HEK293 (cell line): ENCODE measurements around the gene PRR35.

Source experiments
- CTCF ChIA-PET: fragments of 350-600 bp; formaldehyde crosslinking; extraction: SDS; loops from one replicate; lab custom pipeline; 2021; ENCODE audit warnings: antibody characterized with exemption; lab: Yijun Ruan, JAX
- POLR2A ChIA-PET: fragments of 300-600 bp; formaldehyde crosslinking; extraction: SDS; loops from one replicate; lab custom pipeline; 2020; ENCODE audit warnings: antibody characterized with exemption, inconsistent platforms; lab: Yijun Ruan, JAX
- H3K27ac ChIP-seq: fragments of 200-500 bp; sonication (Bioruptor generic); 2 replicates; pipeline ENCODE4 v1.5.1; 2014; ENCODE audit warnings: low read depth, low read length, control low read depth, inconsistent platforms; ENCODE audit errors: extremely low read depth
- H3K36me3 ChIP-seq, 2 experiments: fragments of 200-500 bp in 1 of 2; sonication (Bioruptor generic) in 1 of 2; 1 replicate in 1 of 2; 2 replicates in 1 of 2; pipeline ENCODE4 v1.5.1; 2014 to 2017; ENCODE audit warnings: inconsistent platforms in 2 of 2, low read length in 2 of 2; ENCODE audit not compliant: control insufficient read depth in 2 of 2, insufficient read depth in 1 of 2
- H3K4me1 ChIP-seq: fragments of 200-500 bp; sonication (Bioruptor generic); 2 replicates; pipeline ENCODE4 v1.5.1; 2014; ENCODE audit warnings: mild to moderate bottlenecking, low read length, inconsistent platforms; ENCODE audit not compliant: control insufficient read depth, insufficient read depth
- H3K4me3 ChIP-seq: 2 replicates; pipeline ENCODE4 v1.5.1; 2011; ENCODE audit warnings: low read depth, mild to moderate bottlenecking, control low read depth, low read length, moderate library complexity
- H3K9me3 ChIP-seq: fragments of 200-500 bp; sonication (Bioruptor generic); 2 replicates; pipeline ENCODE4 v1.5.1; 2014; ENCODE audit warnings: low read depth, low read length, inconsistent platforms; ENCODE audit not compliant: control insufficient read depth, insufficient read depth
- BCL11B ChIP-seq: fragments of 450-650 bp; formaldehyde crosslinking; IDR thresholded peaks from 2 replicates; pipeline ENCODE4 v1.5.1; 2016; ENCODE audit warnings: low read depth, missing biosample characterization, missing genetic modification characterization
- EGR2 ChIP-seq: fragments of 450-650 bp; formaldehyde crosslinking; IDR thresholded peaks from 2 replicates; pipeline ENCODE4 v1.5.1; 2016; ENCODE audit warnings: low read depth, missing biosample characterization, missing genetic modification characterization
- HOXA7 ChIP-seq: sonication (generic); formaldehyde crosslinking; IDR thresholded peaks from 2 replicates; pipeline ENCODE4 v1.8.1; 2022; ENCODE audit warnings: missing genetic modification reagents, borderline replicate concordance
- IKZF3 ChIP-seq: fragments of 450-650 bp; IDR thresholded peaks from 2 replicates; pipeline ENCODE4 v1.5.0; 2018; ENCODE audit warnings: missing biosample characterization, mild to moderate bottlenecking, missing genetic modification characterization, moderate library complexity
- KLF1 ChIP-seq: fragments of 450-650 bp; formaldehyde crosslinking; IDR thresholded peaks from 2 replicates; pipeline ENCODE4 v1.5.1; 2016; ENCODE audit warnings: missing biosample characterization, missing genetic modification characterization
- OSR2 ChIP-seq: fragments of 450-650 bp; formaldehyde crosslinking; IDR thresholded peaks from 2 replicates; pipeline ENCODE4 v1.5.1; 2016; ENCODE audit warnings: missing biosample characterization, missing genetic modification characterization
- RBAK ChIP-seq: fragments of 450-650 bp; formaldehyde crosslinking; IDR thresholded peaks from 2 replicates; pipeline ENCODE4 v1.5.1; 2016; ENCODE audit warnings: missing biosample characterization, missing genetic modification characterization
- SCRT1 ChIP-seq: fragments of 450-650 bp; formaldehyde crosslinking; IDR thresholded peaks from 2 replicates; pipeline ENCODE4 v1.5.1; 2016; ENCODE audit warnings: missing biosample characterization, missing genetic modification characterization, borderline replicate concordance
- SCRT2 ChIP-seq: fragments of 450-650 bp; formaldehyde crosslinking; IDR thresholded peaks from 2 replicates; pipeline ENCODE4 v1.5.1; 2016; ENCODE audit warnings: missing biosample characterization, missing genetic modification characterization
- SETDB1 ChIP-seq: IDR thresholded peaks from one replicate; pipeline ENCODE4 v1.6.1; 2017; ENCODE audit warnings: mild to moderate bottlenecking, low read length, moderate library complexity, mixed read lengths; ENCODE audit not compliant: insufficient read length
- SP2 ChIP-seq: fragments of 450-650 bp; formaldehyde crosslinking; IDR thresholded peaks from 2 replicates; pipeline ENCODE4 v1.5.1; 2016; ENCODE audit warnings: missing biosample characterization, missing genetic modification characterization
- ZIC2 ChIP-seq: fragments of 450-650 bp; formaldehyde crosslinking; IDR thresholded peaks from 2 replicates; pipeline ENCODE4 v1.5.1; 2016; ENCODE audit warnings: missing biosample characterization, missing genetic modification characterization
- ZNF10 ChIP-seq: fragments of 450-650 bp; formaldehyde crosslinking; IDR thresholded peaks from 2 replicates; pipeline ENCODE4 v1.5.1; 2017; ENCODE audit warnings: missing biosample characterization, missing genetic modification characterization
- ZNF121 ChIP-seq: fragments of 450-650 bp; formaldehyde crosslinking; IDR thresholded peaks from 2 replicates; pipeline ENCODE4 v1.5.1; 2016; ENCODE audit warnings: missing biosample characterization, missing genetic modification characterization
- ZNF211 ChIP-seq: fragments of 450-650 bp; formaldehyde crosslinking; IDR thresholded peaks from 2 replicates; pipeline ENCODE4 v1.5.1; 2016; ENCODE audit warnings: low read depth, missing biosample characterization, missing genetic modification characterization
- ZNF416 ChIP-seq: fragments of 450-650 bp; formaldehyde crosslinking; IDR thresholded peaks from 2 replicates; pipeline ENCODE4 v1.5.1; 2016; ENCODE audit warnings: missing biosample characterization, missing genetic modification characterization
- ZNF549 ChIP-seq: fragments of 450-650 bp; IDR thresholded peaks from 2 replicates; pipeline ENCODE4 v1.5.1; 2018; ENCODE audit warnings: missing biosample characterization, missing genetic modification characterization, mild to moderate bottlenecking, inconsistent platforms, moderate library complexity
- ZNF555 ChIP-seq: fragments of 450-650 bp; formaldehyde crosslinking; conservative IDR thresholded peaks from 2 replicates; pipeline ENCODE4 v1.5.1; 2017; ENCODE audit warnings: missing biosample characterization, mild to moderate bottlenecking, missing genetic modification characterization, inconsistent platforms
- ZNF600 ChIP-seq: fragments of 450-650 bp; formaldehyde crosslinking; IDR thresholded peaks from 2 replicates; pipeline ENCODE4 v1.5.1; 2016; ENCODE audit warnings: missing biosample characterization, missing genetic modification characterization
- ZNF626 ChIP-seq: fragments of 450-650 bp; sonication (Bioruptor Pico); formaldehyde crosslinking; IDR thresholded peaks from 2 replicates; pipeline ENCODE4 v1.5.1; 2018; ENCODE audit warnings: missing biosample characterization, missing genetic modification characterization, inconsistent platforms
- ZNF658 ChIP-seq: fragments of 450-650 bp; formaldehyde crosslinking; IDR thresholded peaks from 2 replicates; pipeline ENCODE4; 2016; ENCODE audit warnings: missing biosample characterization, missing genetic modification characterization
- ZNF76 ChIP-seq: fragments of 450-650 bp; formaldehyde crosslinking; IDR thresholded peaks from 2 replicates; pipeline ENCODE4; 2016; ENCODE audit warnings: low read depth, missing biosample characterization, missing genetic modification characterization, borderline replicate concordance
- ZXDB ChIP-seq: fragments of 450-650 bp; formaldehyde crosslinking; IDR thresholded peaks from 2 replicates; pipeline ENCODE4 v1.5.1; 2016; ENCODE audit warnings: missing biosample characterization, missing genetic modification characterization
- TF ChIP-seq, protein P1 (sequence below): fragments of 450-650 bp; formaldehyde crosslinking; IDR thresholded peaks from 2 replicates; pipeline ENCODE4 v1.5.1; 2016; ENCODE audit warnings: missing biosample characterization, missing genetic modification characterization
- TF ChIP-seq, protein P2 (sequence below): fragments of 450-650 bp; formaldehyde crosslinking; IDR thresholded peaks from 2 replicates; pipeline ENCODE4 v1.5.1; 2017; ENCODE audit warnings: missing biosample characterization, mild to moderate bottlenecking, missing genetic modification characterization, moderate library complexity
- TF ChIP-seq, protein P3 (sequence below): fragments of 450-650 bp; formaldehyde crosslinking; IDR thresholded peaks from 2 replicates; pipeline ENCODE4 v1.5.0; 2017; ENCODE audit warnings: missing biosample characterization, missing genetic modification characterization, borderline replicate concordance

Gene PRR35

DNA sequence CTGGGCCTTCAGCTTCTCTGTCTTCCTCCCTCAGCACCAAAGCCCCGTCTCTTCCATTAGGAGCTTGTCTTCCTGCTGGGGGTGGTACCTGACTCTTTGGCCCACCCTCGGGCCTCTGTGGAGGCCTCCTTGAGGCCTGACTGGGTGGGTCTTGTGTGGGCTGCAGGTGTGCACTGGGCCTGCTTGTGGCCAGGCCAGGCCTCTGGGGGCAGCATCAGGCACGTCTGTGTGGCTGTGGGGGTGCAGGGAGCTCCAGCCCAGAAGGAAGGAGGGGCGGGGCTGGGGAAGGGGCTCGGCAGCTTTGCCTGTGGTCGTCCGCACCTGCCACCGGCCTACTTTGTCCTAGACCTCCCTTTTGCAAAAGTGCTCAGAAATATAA is 16.6 kb downstream of the PRR35 start:
- Histone ChIP-seq H3K9me3 (no peaks in the 10 kb centered on the region), H3K4me3 (no peak overlapping the region), H3K4me1 (no peaks in the 10 kb centered on the region), H3K27ac (no peak overlapping the region), H3K36me3 (peaks cover 0 to 57% of the 10 kb centered on the region in 2 experiments; a peak in 1 of 3 replicates)
- ChIA-PET CTCF (interaction anchor here (0.6 to 1.2 kb wide), 4 partner anchors 18 to 91 kb away, joined by 3 to 4 read pairs (median 3); no protein-coding TSS in a partner anchor), POLR2A (interaction anchor here (1.2 kb wide), 1 partner anchor 12 kb away, joined by 3 read pairs; no protein-coding TSS in a partner anchor)
- TF ChIP-seq ZNF658 (tag by site-specific recombination) (no peak), SP2 (tag by site-specific recombination) (peak; percentile 30), EGR2 (tag by site-specific recombination) (peak; percentile 24; the same call in 1 of the 2 replicates)

DNA sequence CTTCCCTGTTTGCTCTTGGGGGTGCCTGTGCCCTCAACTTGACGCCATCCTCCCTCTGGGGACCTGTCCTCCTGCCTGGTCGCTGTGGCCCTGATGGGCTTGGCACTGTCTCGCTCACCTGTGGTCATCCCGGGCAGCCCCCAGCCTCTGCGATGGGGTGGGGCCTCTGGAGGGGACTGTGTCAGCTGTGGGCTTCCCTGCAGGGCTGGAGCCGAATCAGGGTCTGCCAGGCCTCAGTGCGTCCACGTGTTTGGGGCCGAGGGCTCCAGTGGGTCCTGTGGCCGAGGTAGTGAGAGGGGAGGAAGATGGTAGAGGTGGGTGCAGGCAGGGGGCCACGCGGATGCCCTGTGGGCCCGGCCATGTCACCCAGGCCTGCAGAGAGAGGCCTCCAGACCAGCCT is 17.6 kb downstream of the PRR35 start:
- POLR2A ChIA-PET, result no interaction called here
- TF ChIP-seq ZNF600 (tag by site-specific recombination), result no peak
- TF ChIP-seq ZNF549 (tag by site-specific recombination), result no peak
- TF ChIP-seq ZNF211 (tag by site-specific recombination), result no peak
- TF ChIP-seq OSR2, result no peak
- Histone ChIP-seq H3K9me3 (no peaks in the 10 kb centered on the region), H3K36me3 (peaks cover 0 to 51% of the 10 kb centered on the region in 2 experiments; a peak in 1 of 3 replicates), H3K4me1 (no peaks in the 10 kb centered on the region), H3K4me3 (no peak overlapping the region), H3K27ac (no peak overlapping the region)
- CTCF ChIA-PET, result interaction anchor here (0.8 to 1.2 kb wide), 3 partner anchors 17 to 98 kb away, joined by 3 to 4 read pairs (median 3); partner anchors contain the start of gene RHBDL1

DNA sequence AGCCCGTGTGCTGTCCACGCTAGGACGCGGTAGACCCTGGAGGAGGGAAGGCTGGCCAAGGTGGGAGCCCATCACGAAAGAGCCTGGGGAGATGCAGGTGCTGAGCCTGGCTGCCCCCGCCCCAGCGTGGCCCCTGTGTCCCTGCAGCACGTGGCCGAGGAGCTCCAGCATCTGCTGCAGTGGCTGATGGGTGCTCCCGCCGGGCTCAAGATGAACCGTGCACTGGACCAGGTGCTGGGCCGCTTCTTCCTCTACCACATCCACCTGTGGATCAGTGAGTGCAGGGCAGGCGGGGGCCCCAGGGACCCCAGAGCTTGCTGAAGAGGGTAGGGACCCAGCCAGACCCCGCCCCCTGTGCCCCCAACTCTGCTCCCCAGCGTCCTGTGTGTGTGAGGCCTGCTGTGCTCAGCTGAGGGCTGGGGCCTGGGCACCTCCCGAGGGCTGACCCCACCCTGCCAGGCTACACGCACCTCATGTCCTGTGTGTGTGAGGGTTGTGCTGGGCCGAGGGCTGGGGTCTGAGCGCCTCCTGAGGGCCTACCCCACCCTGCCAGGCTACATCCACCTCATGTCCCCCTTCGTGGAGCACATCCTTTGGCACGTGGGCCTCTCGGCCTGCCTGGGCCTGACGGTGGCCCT is 18.2 kb downstream of the PRR35 start:
- POLR2A ChIA-PET, result no interaction called here
- TF ChIP-seq, protein P1, sequence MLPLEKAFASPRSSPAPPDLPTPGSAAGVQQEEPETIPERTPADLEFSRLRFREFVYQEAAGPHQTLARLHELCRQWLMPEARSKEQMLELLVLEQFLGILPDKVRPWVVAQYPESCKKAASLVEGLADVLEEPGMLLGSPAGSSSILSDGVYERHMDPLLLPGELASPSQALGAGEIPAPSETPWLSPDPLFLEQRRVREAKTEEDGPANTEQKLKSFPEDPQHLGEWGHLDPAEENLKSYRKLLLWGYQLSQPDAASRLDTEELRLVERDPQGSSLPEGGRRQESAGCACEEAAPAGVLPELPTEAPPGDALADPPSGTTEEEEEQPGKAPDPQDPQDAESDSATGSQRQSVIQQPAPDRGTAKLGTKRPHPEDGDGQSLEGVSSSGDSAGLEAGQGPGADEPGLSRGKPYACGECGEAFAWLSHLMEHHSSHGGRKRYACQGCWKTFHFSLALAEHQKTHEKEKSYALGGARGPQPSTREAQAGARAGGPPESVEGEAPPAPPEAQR, result no peak
- TF ChIP-seq SCRT1, result 0 out of 2 replicates have a peak, but pooled peaks have one; percentile 14
- no peak for TF ChIP-seq BCL11B (tag by site-specific recombination)
- TF ChIP-seq ZNF555 (tag by site-specific recombination), result no peak
- TF ChIP-seq, protein P2, sequence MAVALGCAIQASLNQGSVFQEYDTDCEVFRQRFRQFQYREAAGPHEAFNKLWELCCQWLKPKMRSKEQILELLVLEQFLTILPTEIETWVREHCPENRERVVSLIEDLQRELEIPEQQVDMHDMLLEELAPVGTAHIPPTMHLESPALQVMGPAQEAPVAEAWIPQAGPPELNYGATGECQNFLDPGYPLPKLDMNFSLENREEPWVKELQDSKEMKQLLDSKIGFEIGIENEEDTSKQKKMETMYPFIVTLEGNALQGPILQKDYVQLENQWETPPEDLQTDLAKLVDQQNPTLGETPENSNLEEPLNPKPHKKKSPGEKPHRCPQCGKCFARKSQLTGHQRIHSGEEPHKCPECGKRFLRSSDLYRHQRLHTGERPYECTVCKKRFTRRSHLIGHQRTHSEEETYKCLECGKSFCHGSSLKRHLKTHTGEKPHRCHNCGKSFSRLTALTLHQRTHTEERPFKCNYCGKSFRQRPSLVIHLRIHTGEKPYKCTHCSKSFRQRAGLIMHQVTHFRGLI (tag by site-specific recombination), result no peak
- TF ChIP-seq ZNF416, result no peak
- TF ChIP-seq ZNF121 (tag by site-specific recombination), result no peak
- TF ChIP-seq ZIC2, result no peak
- no peak for TF ChIP-seq RBAK (tag by site-specific recombination)
- TF ChIP-seq ZXDB (tag by site-specific recombination), result no peak
- TF ChIP-seq, protein P3, sequence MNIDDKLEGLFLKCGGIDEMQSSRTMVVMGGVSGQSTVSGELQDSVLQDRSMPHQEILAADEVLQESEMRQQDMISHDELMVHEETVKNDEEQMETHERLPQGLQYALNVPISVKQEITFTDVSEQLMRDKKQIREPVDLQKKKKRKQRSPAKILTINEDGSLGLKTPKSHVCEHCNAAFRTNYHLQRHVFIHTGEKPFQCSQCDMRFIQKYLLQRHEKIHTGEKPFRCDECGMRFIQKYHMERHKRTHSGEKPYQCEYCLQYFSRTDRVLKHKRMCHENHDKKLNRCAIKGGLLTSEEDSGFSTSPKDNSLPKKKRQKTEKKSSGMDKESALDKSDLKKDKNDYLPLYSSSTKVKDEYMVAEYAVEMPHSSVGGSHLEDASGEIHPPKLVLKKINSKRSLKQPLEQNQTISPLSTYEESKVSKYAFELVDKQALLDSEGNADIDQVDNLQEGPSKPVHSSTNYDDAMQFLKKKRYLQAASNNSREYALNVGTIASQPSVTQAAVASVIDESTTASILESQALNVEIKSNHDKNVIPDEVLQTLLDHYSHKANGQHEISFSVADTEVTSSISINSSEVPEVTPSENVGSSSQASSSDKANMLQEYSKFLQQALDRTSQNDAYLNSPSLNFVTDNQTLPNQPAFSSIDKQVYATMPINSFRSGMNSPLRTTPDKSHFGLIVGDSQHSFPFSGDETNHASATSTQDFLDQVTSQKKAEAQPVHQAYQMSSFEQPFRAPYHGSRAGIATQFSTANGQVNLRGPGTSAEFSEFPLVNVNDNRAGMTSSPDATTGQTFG, result 0 out of 2 replicates have a peak, but pooled peaks have one; percentile 8
- TF ChIP-seq ZNF10 (tag by site-specific recombination), result no peak
- no peak for TF ChIP-seq IKZF3 (tag by site-specific recombination)
- TF ChIP-seq SCRT2 (tag by site-specific recombination), result peak; percentile 63
- no peak for TF ChIP-seq ZNF626
- TF ChIP-seq KLF1 (tag by site-specific recombination), result no peak
- no peak for TF ChIP-seq ZNF76
- TF ChIP-seq SETDB1, result no peak
- no peak for TF ChIP-seq HOXA7

More for the DNA sequence above, 18.2 kb downstream of the PRR35 start:
- no peaks in the 10 kb centered on the region for H3K9me3 ChIP-seq
- peaks cover 0 to 55% of the 10 kb centered on the region in 2 experiments; a peak in 1 of 3 replicates for H3K36me3 ChIP-seq
- 0 out of 2 replicates have a peak overlapping the region, but pooled peaks have one; percentile 16 for H3K27ac ChIP-seq
- CTCF ChIA-PET, result interaction anchor here (0.8 kb wide), 1 partner anchor 97 kb away, joined by 4 read pairs; the partner anchor contains the start of gene RHBDL1
- no peak overlapping the region for H3K4me3 ChIP-seq
- no peaks in the 10 kb centered on the region for H3K4me1 ChIP-seq
